GM19372 (cell line): Measurements from ENCODE around the gene ZNF555.

Experiments used
- ATAC-seq: cut with Tn5 transposase; IDR thresholded peaks from one replicate; pipeline ENCODE4 v1.9.1; 2021; ENCODE audit warnings: mild to moderate bottlenecking, low read depth, moderate library complexity; ENCODE audit not compliant: unreplicated experiment

Gene ZNF555

DNA sequence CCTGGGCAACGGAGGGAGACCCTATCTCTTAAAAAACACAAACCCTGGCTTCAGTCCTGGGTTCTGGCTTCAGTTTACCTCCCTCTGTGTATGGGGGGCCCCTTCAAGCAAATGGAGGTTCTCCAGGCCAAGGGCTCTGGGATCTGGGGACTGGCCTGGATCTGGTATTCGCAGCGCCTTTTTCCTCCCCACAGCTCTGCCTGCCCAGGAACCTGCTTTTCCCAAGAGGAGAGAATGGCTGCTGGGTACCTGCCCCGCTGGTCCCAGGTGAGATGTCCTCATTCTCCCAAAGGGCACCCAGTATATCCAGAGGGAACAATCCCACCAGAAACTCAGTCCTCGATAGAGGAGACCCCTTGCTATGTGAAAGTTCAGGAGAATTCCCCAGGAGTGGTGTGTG lies 18.4 kb upstream of the ZNF555 start:
- no peak for ATAC-seq

DNA sequence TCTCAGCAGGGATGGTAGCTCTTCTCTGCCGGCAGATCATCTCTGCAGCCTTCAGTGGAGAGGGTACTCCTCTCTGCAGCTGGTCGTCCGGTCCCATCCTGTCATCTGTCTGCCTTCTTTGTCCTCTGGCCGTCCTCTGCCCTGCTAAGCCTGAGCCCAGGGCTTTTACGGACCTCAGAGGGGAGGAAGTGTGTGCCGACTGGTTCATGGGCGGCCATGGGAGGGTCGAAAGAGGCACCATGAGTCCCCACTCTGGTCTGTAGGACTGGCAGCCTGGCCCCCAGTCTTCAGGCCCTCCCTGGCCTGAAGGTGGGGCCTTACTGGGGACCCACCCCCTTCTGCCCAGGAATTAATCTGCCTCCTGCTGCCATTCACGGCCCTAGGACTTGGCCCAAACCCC lies 17.6 kb upstream of the ZNF555 start:
- no peak for ATAC-seq

DNA sequence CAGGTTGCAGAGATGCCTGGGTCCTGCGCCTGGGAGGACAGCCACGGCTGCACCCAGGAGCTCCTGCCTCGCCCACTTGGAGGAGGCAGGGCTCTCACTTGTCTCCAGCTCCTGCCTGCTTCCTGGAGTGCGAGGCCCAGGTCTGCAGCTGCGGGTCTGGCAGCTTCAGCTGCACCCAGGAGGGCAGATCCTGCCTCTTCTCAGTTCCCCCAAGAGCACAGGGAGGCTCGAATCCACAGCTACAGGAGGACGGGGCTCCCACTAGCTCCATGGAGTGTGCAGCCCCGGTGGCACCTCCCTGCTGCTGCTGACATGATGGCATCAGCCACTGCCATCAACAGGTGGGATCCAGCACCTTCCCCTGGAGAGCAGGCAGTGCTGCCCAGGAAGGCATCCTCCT lies 17.1 kb upstream of the ZNF555 start:
- no peak for ATAC-seq

GRCh38 chr19:2827022-2827421 lies 14.3 kb upstream of the ZNF555 start:
- ATAC-seq, result no peak

GRCh38 chr19:2827840-2828489 lies 13.3 kb upstream of the ZNF555 start:
- ATAC-seq, result no peak

DNA sequence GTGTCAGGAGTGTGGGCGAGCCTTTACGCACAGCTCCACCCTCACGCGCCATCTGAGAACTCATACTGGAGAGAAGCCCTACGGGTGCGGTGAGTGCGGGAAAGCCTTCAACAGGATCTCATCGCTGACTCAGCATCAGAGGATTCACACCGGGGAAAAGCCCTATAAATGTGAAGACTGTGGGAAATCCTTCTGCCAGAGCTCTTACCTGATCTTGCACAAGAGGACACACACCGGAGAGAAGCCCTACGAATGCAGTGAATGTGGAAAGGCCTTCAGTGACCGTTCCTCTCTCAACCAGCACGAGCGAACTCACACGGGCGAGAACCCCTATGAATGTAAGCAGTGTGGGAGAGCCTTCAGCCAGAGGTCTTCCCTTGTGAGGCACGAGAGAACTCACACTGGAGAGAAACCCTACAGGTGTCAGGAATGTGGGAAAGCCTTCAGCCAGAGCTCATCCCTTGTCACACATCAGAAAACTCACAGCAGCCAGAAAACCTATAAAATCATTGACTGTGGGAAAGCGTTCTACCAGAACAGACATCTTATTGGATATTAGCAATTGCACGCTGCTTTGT lies 6.9 kb upstream of the ZNF555 start:
- no peak for ATAC-seq

GRCh38 chr19:2837430-2837829 lies 3.8 kb upstream of the ZNF555 start:
- no peak for ATAC-seq

- ATAC-seq, result peak; percentile 5
These were observed 740 bp downstream of the ZNF555 start for GRCh38 chr19:2841855-2842574.

GRCh38 chr19:2845107-2845506 lies 3.8 kb downstream of the ZNF555 start:
- no peak for ATAC-seq

- no peak for ATAC-seq
These were observed 5.1 kb downstream of the ZNF555 start for GRCh38 chr19:2846180-2846894.

- no peak for ATAC-seq
These were observed 6.2 kb downstream of the ZNF555 start for GRCh38 chr19:2847507-2847906.

DNA sequence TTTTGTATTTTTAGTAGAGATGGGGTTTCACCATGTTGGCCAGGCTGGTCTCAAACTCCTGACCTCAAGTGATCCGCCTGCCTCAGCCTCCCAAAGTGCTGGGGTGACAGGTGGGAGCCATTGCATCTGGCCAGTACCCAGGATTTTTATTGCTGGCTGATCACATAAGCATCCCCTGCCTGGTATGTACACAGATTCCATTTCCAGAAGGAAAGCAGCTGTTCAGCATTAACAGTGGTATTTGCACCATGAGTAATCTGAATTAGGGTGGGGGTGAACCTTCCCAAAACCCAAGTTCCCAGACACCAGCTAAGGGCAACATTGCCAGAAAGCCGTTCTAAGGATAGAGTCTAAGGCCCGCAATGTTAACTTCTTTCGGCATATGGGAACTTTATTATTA lies 7.3 kb downstream of the ZNF555 start:
- ATAC-seq, result no peak

DNA sequence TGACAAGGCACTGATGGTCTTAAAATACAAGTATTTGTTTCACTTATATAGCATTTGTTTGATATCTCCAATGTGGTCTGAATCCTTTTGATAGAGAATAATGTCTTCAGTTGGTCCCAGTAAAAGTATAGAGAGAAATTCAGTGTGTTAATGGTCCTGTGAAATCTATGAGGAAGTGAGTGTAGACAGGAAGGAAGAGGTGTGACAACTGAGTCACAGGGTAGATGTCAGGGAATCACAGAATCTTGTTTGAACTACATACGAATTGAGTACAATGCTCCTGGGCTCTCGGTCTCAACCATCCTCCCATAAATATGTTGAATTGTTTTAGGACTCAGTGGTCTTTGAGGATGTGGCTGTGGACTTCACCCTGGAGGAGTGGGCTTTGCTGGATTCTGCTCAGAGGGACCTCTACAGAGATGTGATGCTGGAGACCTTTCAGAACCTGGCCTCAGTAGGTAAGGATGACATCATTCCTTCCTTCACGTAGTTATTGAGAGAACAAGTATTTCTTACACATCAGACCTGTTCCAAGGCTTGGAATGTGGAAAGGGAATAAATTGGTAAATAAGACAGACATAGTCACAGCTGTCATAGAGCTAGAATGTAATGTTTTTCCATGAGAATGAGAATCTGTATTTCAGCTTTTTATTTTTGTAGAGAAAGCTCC lies 9.1 kb downstream of the ZNF555 start:
- ATAC-seq, result no peak

GRCh38 chr19:2852598-2852997 lies 11.3 kb downstream of the ZNF555 start:
- ATAC-seq, result no peak

DNA sequence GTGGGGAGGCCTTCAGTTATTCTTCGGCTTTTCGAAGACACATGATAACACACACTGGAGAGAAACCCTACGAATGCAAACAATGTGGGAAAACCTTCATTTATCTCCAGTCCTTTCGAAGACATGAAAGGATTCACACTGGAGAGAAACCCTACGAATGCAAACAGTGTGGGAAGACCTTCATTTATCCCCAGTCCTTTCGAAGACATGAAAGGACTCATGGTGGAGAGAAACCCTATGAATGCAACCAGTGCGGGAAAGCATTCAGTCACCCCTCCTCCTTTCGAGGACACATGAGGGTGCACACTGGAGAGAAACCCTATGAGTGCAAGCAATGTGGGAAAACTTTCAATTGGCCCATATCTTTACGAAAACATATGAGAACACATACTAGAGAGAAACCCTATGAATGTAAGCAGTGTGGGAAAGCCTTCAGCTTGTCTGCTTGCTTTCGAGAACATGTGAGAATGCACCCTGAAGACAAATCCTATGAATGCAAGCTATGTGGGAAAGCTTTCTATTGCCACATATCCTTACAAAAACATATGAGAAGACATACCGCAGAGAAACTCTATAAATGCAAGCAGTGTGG lies 11.8 kb downstream of the ZNF555 start:
- no peak for ATAC-seq

DNA sequence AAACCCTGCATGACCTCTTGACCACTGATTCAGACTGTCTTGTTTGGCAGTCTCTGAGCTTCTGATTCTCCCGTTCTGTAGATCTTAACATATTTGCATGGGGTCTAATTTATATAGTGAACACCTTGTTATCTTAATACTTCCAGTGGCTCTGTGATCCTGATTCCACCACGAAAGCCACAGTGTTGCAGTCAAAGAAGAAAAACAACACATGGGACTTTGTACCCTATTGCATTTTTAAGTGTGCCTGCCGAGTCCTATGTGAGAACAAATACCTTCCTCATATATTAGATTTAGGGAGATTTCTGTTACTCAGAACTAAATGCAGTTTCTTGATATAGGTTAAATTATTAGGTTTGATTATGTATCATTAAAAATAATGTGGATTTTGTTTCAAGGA lies 13.6 kb downstream of the ZNF555 start:
- no peak for ATAC-seq

GRCh38 chr19:2856457-2857050 lies 15.3 kb downstream of the ZNF555 start:
- no peak for ATAC-seq

DNA sequence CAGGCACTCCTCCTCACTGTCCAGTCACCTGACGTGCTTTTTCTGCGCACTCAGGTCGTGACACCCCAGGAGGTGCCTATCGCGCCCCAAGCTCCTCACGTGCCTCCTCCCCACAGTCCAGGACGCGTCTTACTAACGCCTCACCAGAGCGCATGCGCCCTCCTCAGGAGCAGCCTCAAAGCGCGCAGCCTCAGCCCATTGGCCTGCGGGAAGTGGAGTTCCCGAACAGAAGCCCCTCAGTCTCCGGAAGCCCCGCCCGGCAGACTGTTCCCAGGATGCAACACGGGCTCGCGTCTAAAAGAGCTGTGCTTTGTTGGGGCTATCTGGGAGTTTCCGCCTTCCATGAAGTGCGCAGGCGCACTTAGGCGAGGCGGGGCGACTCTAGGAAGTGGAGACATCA lies 17.6 kb downstream of the ZNF555 start:
- ATAC-seq, result no peak

GRCh38 chr19:2863816-2864215 lies 22.5 kb downstream of the ZNF555 start:
- no peak for ATAC-seq
